NCI-H1105 (cell line): Measurements from ENCODE around the gene ZNF536.

Experiments used
- DNase-seq: peaks from one replicate; lab custom pipeline; 2025; lab: John Stamatoyannopoulos, UW

The ZNF536 gene

GRCh38 chr19:30371960-30372824 is at the start of gene ZNF536:
ZNF536 (plus strand) TSS chr19:30372384; CDS start chr19:30443563, 71,179 bp downstream.
- no peak for DNase-seq

- DNase-seq, result no peak
These were observed 49.4 kb upstream of the ZNF536 start for GRCh38 chr19:30322641-30323320.

DNA sequence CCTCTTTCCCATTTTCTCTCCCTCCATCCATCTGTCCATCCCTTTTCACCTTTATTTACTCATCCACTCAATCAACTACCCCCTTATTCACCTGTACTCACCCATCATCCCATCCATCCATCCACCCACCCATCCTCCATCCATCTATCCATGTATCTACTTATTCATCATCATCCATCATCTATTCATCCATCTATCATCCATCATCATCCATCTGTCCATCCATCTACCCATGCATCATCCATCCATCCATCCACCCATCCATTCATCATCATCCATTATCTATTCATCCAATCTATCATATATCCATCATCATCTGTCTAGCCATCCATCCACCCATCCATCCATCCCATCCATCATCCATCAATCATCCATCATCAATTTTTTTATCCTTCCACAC is 48.3 kb upstream of the ZNF536 start:
- DNase-seq, result no peak

DNA sequence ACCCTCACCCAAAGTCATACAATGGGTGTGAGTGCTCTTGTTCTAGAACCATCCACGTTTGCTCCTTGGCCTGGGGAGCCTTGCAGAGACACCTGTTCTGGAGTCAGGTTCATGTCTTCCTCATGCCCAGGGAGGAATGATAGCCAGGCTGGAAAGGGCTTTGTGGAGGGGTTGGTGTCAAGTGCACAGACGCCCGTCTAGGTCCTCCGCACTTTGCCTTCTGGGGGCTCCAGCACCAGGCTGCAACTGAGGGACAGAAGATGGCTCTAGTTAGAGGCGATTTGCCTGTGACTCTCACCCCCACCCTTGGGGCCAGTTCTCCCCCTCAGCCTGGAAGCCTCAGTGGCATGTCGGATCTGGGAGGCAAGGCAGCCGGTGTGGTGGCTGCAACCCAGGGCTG is 47.2 kb upstream of the ZNF536 start:
- no peak for DNase-seq

DNA sequence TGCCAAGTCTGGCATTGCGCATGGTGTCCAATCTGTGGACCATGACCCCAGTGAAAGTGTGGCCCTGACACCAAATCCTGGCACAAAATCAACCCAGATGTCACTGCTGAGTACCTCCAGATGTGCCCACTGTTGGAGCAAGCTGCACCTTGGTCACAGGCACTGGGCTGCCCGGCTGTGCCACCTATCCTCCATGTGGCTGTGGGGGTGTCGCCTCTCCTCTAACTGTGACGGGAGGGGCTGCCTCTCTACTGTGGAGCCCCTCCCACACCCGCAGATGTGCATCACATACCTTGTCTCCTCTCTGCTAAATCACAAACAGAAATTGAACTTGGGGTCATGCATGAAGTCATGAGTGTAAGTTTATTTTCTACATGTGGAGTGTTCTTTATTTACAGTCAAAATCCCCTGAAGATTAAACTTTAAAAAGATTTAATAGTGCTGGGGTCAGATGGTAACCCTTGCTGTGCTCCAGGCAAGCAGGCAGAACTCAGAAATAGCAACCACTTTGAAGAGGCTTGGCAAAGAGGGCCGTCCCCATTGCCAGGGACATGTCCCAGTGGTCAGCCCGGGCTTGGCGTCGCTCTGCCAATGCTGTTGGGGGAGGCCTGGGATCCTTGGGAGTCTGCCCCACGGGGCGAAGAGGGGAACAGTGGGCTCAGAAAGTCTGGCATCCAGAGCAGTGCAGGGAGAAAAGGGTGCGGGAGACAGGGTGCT is 46.4 kb upstream of the ZNF536 start:
- DNase-seq, result no peak

- DNase-seq, result no peak
These were observed 45.8 kb upstream of the ZNF536 start for GRCh38 chr19:30326393-30326710.

DNA sequence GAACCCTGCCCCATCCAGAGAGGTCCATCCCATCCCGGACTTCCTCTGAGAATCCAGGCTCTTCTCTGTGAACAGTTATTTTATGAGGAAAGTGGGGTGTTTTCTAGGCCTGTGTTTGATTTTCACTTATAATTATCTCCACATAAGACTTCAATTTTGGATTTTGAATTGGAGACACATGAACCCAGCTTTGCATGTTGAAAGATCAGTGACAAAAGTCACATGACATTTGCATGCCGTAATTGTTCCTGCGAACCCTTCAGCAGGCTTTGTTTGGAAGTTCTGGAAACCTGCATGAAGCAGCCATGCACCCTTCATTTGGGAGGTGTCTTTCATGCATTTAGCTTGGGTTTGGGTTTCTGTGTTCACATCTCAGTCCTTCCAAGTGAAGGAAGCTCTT is 44.9 kb upstream of the ZNF536 start:
- no peak for DNase-seq

- no peak for DNase-seq
These were observed 44.1 kb upstream of the ZNF536 start for GRCh38 chr19:30328096-30328495.

GRCh38 chr19:30330266-30330665 is 41.9 kb upstream of the ZNF536 start:
- no peak for DNase-seq

GRCh38 chr19:30332445-30333234 is 39.5 kb upstream of the ZNF536 start:
- DNase-seq, result no peak

GRCh38 chr19:30333291-30334065 is 38.7 kb upstream of the ZNF536 start:
- DNase-seq, result no peak

GRCh38 chr19:30334841-30335240 is 37.3 kb upstream of the ZNF536 start:
- no peak for DNase-seq

DNA sequence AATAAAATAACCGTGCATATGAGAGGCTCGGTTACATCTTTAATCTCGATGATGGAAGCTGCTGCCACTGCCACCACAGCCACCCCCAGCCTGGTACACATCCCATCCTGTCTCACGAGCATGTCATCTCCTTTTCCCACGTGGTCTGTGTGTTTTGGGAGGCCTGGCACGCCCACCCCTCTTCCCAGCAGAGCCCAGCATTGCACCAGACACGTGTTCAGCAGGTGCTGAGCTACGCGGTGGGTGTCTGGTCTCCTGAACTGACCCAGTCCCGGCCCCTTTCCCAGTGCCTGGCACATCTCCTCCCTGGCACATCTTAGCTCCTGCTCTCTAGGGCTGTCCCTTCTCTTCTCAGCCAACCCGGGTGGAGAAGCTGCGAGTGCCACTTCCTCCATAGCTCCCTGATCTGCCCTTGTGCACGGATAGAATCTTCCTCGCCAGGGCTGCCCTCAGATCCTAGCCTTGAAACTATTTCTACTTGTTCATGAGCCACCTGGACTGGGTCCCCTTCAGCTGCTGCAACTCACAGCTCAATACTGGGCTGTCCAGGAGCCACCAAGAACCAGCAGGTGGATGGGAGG is 36.8 kb upstream of the ZNF536 start:
- DNase-seq, result no peak

DNA sequence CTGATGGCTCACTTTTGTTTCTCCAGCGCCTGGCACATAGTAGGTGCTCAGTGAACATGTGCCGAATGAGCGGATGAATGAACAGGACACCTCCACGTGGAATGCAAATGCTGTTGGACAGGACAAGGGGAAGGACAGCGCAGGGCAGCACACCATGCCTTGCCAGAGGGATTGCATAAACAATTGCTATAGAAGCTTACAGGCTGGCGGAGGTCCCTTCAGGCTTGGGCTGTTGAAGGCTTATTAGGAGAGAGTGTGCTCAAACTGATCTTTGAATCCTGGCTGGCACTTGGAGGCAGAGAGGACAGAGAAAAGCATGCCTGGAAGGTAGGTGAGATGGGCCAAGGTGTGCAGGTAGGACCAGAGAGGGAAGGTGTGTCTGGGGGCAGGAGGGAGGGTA is 35.9 kb upstream of the ZNF536 start:
- no peak for DNase-seq

DNA sequence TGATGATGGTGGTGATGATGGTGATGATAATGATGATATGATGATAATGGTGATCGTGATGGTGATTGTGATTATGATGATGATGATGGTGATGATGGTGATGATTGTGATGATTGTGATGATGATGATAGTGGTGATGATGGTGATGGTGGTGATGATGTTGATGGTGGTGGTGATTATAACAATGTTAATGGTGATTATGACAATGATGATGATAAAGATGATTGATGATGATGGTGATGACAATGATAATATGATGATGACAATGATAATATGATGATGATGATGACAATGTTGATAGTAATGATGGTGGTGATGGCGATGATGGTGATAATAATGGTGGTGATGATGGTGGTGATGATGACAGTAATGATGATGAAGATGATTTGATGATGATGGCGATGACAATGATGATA is 34.1 kb upstream of the ZNF536 start:
- no peak for DNase-seq

- no peak for DNase-seq
These were observed 33.1 kb upstream of the ZNF536 start for GRCh38 chr19:30338878-30339623.

DNA sequence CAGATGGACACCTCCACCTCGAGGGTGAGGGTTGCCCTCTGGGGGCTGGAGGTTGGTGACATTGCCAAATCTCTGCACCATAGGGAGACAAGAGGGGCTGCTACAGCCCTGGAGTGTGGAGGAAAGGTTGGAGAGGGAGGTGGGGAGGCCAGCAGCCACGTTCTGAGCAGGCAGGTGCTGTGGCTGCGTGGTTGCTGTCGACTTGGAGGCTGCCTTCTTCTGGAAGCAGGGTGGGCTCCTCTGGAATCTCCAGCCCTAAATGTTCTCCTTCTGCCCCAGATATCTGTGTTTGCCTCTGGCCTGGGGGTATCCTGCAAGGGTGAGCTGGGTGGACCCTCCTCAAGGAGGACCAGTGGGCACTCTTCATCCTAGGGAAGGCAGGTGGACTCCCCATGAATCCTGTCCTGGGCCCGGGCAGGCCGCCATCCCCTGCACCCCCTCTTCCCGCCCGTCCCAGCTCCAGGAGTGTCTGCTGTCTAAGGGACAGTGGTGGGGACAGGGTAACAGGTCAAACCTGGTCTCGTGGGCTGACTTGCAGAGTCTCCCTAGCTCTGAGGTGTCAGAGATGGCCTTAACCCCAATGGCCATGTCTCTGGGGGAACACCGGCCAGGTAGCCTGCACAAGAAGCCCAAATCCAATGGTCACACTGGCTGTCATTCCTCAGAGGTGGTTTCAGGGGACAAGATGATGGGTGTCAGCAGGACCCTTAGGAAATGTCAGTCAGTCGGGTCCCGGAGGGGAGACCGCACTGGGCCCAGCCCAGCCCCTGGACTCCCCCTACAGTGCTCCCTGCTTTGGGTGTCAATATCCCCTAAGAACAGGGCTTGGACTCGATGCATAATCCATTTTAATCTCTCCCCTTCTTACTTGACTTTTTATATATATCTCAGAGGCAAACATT is 32.3 kb upstream of the ZNF536 start:
- no peak for DNase-seq

GRCh38 chr19:30340771-30341561 is 31.2 kb upstream of the ZNF536 start:
- DNase-seq, result no peak
